ENCODE data around the gene MOB1B. TPM values are rescaled to one million over a fixed set of nuclear protein-coding genes. Genes with fewer than 3 reads are reported as not detected.

The MOB1B gene
- total RNA-seq, 1 experiment from 2014 or later: 33.2 TPM

GRCh38 chr4:70925899-70926635 lies 23.9 kb downstream of the MOB1B start:
- no TSS peak for BruUV-seq (replicated peaks)
- Histone ChIP-seq H3K4me2 (ENCODE audit: low read length) (no peak overlapping the region), H3K4me1 (ENCODE audit: control insufficient read depth in 1 of 2, insufficient read depth in 2 of 2, low read length in 2 of 2) (no peaks in the 10 kb centered on the region; a peak in 1 of 4 replicates), H3K27ac (ENCODE audit: low read depth, low read length) (no peak overlapping the region), H3K9ac (ENCODE audit: low read length) (no peak overlapping the region), H3K9me3 (ENCODE audit: control insufficient read depth in 1 of 2, insufficient read depth in 1 of 2, low read depth in 1 of 2, low read length in 2 of 2) (no peaks in the 10 kb centered on the region), H4K20me1 (ENCODE audit: insufficient read depth) (no peaks in the 10 kb centered on the region), H2AFZ (ENCODE audit: low read depth, low read length, poor library complexity, severe bottlenecking) (no peak overlapping the region), H3K4me3 (replicated peaks in 1 of 2; ENCODE audit: low read depth in 1 of 2, low read length in 2 of 2) (no peak overlapping the region), H3K9me2 (ENCODE audit: insufficient read depth) (no peaks in the 10 kb centered on the region), H3K36me3 (ENCODE audit: control insufficient read depth in 1 of 2, insufficient read depth in 2 of 2, low read length in 2 of 2) (no peaks in the 10 kb centered on the region), H3K27me3 (ENCODE audit: insufficient read depth, low read length) (no peaks in the 10 kb centered on the region), H3K79me2 (ENCODE audit: insufficient read depth, low read length) (peaks cover 26% of the 10 kb centered on the region)
- TF ChIP-seq ZBTB33 (IDR thresholded peaks at IDR 0.05; ENCODE audit: extremely low read depth, insufficient replicate concordance, low read length) (no peak), TCF7L2 (IDR thresholded peaks at IDR 0.05; ENCODE audit: borderline replicate concordance, extremely low read depth, insufficient read depth, insufficient read length) (no peak), ATF3 (IDR thresholded peaks at IDR 0.05) (no peak), SIN3A (IDR thresholded peaks at IDR 0.05; ENCODE audit: low read depth) (no peak), MAX (IDR thresholded peaks at IDR 0.05) (no peak), EZH2 (IDR thresholded peaks at IDR 0.05) (no peak), YY1 (IDR thresholded peaks at IDR 0.05; ENCODE audit: extremely low read depth, insufficient replicate concordance, low read depth, low read length) (no peak), POLR2AphosphoS5 (IDR thresholded peaks at IDR 0.05; ENCODE audit: low read depth, low read length) (no peak), POLR2A (IDR thresholded peaks at IDR 0.05; ENCODE audit: borderline replicate concordance, extremely low read depth, insufficient read depth, insufficient read length) (no peak), ZFX (IDR thresholded peaks at IDR 0.05) (no peak), EGR1 (IDR thresholded peaks at IDR 0.05; ENCODE audit: low read depth) (no peak), ELF1 (IDR thresholded peaks at IDR 0.05; ENCODE audit: borderline replicate concordance, low read depth) (no peak), SP1 (IDR thresholded peaks at IDR 0.05; ENCODE audit: low read depth) (no peak), FOSL1 (IDR thresholded peaks at IDR 0.05; ENCODE audit: low read depth) (no peak), EZH2phosphoT487 (IDR thresholded peaks at IDR 0.05; ENCODE audit: borderline replicate concordance) (no peak), CBX3 (IDR thresholded peaks at IDR 0.05; ENCODE audit: low read depth) (no peak), CEBPB (IDR thresholded peaks at IDR 0.05; ENCODE audit: low read depth) (no peak), REST (IDR thresholded peaks at IDR 0.05; ENCODE audit: low read depth) (no peak), CTCF (IDR thresholded peaks at IDR 0.05 in 2 of 3, conservative IDR thresholded peaks at IDR 0.05 in 1 of 3; ENCODE audit: borderline replicate concordance in 1 of 3, insufficient read depth in 1 of 3, low read depth in 2 of 3, low read length in 2 of 3) (no peak)
- intact Hi-C loops (cut with micrococcal nuclease): no loop called here
- POLR2A ChIA-PET: no interaction called here
- RAD21 ChIA-PET (ENCODE audit: low non-redundant PET in 1 of 2, low total read pairs in 2 of 2, uncharacterized antibody in 2 of 2, unreplicated experiment in 2 of 2): no interaction called here
- ATAC-seq (no peak), DNase-seq (ENCODE audit: low read depth, low spot score) (no peak)
- CTCF ChIA-PET: no interaction called here

Measured in HCT116 (cell line).